ENCODE results near the gene EBF3. TPM values are rescaled to one million over a fixed set of nuclear protein-coding genes. Genes with fewer than 3 reads are reported as not detected.

The EBF3 gene
- total and polyA plus RNA-seq, 2 donors (not counting 3 experiments of a cell fraction or from before 2014, with no cell fraction given) = 0.92 to 2.7 TPM

- Histone ChIP-seq H2AFZ (ENCODE audit: low read depth, low read length) (no peak overlapping the region), H3K4me3 (replicated peaks in 1 of 3; ENCODE audit: insufficient read depth in 1 of 3, low read depth in 1 of 3, low read length in 3 of 3) (no peak overlapping the region), H3K4me1 (ENCODE audit: control insufficient read depth, extremely low read depth, insufficient read depth, low read length) (no peaks in the 10 kb centered on the region), H3K36me3 (ENCODE audit: control insufficient read depth in 2 of 2, extremely low read depth in 1 of 2, insufficient read depth in 2 of 2, low read length in 2 of 2) (no peaks in the 10 kb centered on the region), H3K27ac (ENCODE audit: insufficient read depth, low read depth, low read length) (no peak overlapping the region), H3K79me2 (ENCODE audit: control insufficient read depth, insufficient read depth, low read length) (no peaks in the 10 kb centered on the region), H3K4me2 (ENCODE audit: insufficient read depth, low read length) (no peak overlapping the region), H3K9ac (replicated peaks; ENCODE audit: extremely low read depth, insufficient read depth, low read length) (no peak overlapping the region), H3K9me3 (replicated peaks; ENCODE audit: control insufficient read depth, insufficient read depth, low read length) (no peaks in the 10 kb centered on the region), H4K20me1 (replicated peaks; ENCODE audit: control insufficient read depth, extremely low read depth, insufficient read depth, low read length) (no peaks in the 10 kb centered on the region), H3K9me1 (replicated peaks; ENCODE audit: control insufficient read depth, extremely low read depth, insufficient read depth, low read length) (no peaks in the 10 kb centered on the region), H3K27me3 (ENCODE audit: control insufficient read depth in 2 of 2, insufficient read depth in 2 of 2, low read length in 2 of 2) (no peaks in the 10 kb centered on the region)
- dilution Hi-C loops (cut with MboI; ENCODE audit: extremely low pct_ligation_motif_present, low sequenced_read_pairs) (no loop called here), intact Hi-C loops (cut with micrococcal nuclease) (no loop called here)
- POLR2A ChIA-PET = no interaction called here
- BruUV-seq (replicated peaks) = no TSS peak
- CTCF ChIA-PET = no interaction called here
- no peak for TF ChIP-seq MAX (IDR thresholded peaks at IDR 0.05; ENCODE audit: insufficient read depth, insufficient read length)
- no peak for TF ChIP-seq GATA2 (IDR thresholded peaks at IDR 0.05; ENCODE audit: insufficient read depth, insufficient read length, low read depth, low read length)
- no peak for TF ChIP-seq JUN (IDR thresholded peaks at IDR 0.05; ENCODE audit: borderline replicate concordance, insufficient read depth, insufficient read length, low read depth)
- FAIRE-seq = no peak
- no peak for DNase-seq (ENCODE audit: low read depth, low spot score)
Measured at GRCh38 chr10:129900825-129901224, 63.2 kb downstream of the EBF3 start.

- no TSS peak for BruUV-seq (replicated peaks)
- CTCF ChIA-PET = no interaction called here
- Histone ChIP-seq H4K20me1 (replicated peaks; ENCODE audit: control insufficient read depth, extremely low read depth, insufficient read depth, low read length) (no peaks in the 10 kb centered on the region), H3K36me3 (ENCODE audit: control insufficient read depth in 2 of 2, extremely low read depth in 1 of 2, insufficient read depth in 2 of 2, low read length in 2 of 2) (no peaks in the 10 kb centered on the region), H3K4me3 (replicated peaks in 1 of 3; ENCODE audit: insufficient read depth in 1 of 3, low read depth in 1 of 3, low read length in 3 of 3) (no peak overlapping the region), H3K4me2 (ENCODE audit: insufficient read depth, low read length) (no peak overlapping the region), H3K9me1 (replicated peaks; ENCODE audit: control insufficient read depth, extremely low read depth, insufficient read depth, low read length) (no peaks in the 10 kb centered on the region), H3K9ac (replicated peaks; ENCODE audit: extremely low read depth, insufficient read depth, low read length) (no peak overlapping the region), H3K27me3 (ENCODE audit: control insufficient read depth in 2 of 2, insufficient read depth in 2 of 2, low read length in 2 of 2) (no peaks in the 10 kb centered on the region), H3K79me2 (ENCODE audit: control insufficient read depth, insufficient read depth, low read length) (no peaks in the 10 kb centered on the region), H3K9me3 (replicated peaks; ENCODE audit: control insufficient read depth, insufficient read depth, low read length) (no peaks in the 10 kb centered on the region), H3K4me1 (ENCODE audit: control insufficient read depth, extremely low read depth, insufficient read depth, low read length) (no peaks in the 10 kb centered on the region), H2AFZ (ENCODE audit: low read depth, low read length) (no peak overlapping the region), H3K27ac (ENCODE audit: insufficient read depth, low read depth, low read length) (no peak overlapping the region)
- TF ChIP-seq GATA2 (IDR thresholded peaks at IDR 0.05; ENCODE audit: insufficient read depth, insufficient read length, low read depth, low read length) (no peak), CTCF (IDR thresholded peaks at IDR 0.05; ENCODE audit: extremely low read depth in 1 of 2, insufficient read depth in 1 of 2, low read depth in 1 of 2, low read length in 2 of 2) (no peak), POLR2A (IDR thresholded peaks at IDR 0.05; ENCODE audit: low read depth, low read length) (no peak), FOS (IDR thresholded peaks at IDR 0.05; ENCODE audit: borderline replicate concordance, insufficient read depth, low read length) (no peak), EZH2 (IDR thresholded peaks at IDR 0.05; ENCODE audit: borderline replicate concordance, low read depth, low read length, severe bottlenecking) (no peak), JUN (IDR thresholded peaks at IDR 0.05; ENCODE audit: borderline replicate concordance, insufficient read depth, insufficient read length, low read depth) (no peak), MYC (IDR thresholded peaks at IDR 0.05; ENCODE audit: low read depth, low read length) (no peak), POLR2AphosphoS5 (IDR thresholded peaks at IDR 0.05; ENCODE audit: insufficient read depth, low read depth, low read length) (no peak)
- DNase-seq (ENCODE audit: low read depth, low spot score) = no peak
- POLR2A ChIA-PET = no interaction called here
- dilution Hi-C loops (cut with MboI; ENCODE audit: extremely low pct_ligation_motif_present, low sequenced_read_pairs) = no loop called here
- intact Hi-C loops (cut with micrococcal nuclease) = no loop called here
- FAIRE-seq = no peak
Measured at GRCh38 chr10:129899276-129900130, 64.6 kb downstream of the EBF3 start.
